HG03558 (cell line): Measurements from ENCODE around the gene RNF181.
"Not testable (repeated sequence)": the region's sequence is repeated elsewhere in the genome, so short reads cannot be mapped to it uniquely, and the experiment has no call there.

ENCODE experiments used
- ATAC-seq: cut with Tn5 transposase; IDR thresholded peaks from one replicate; pipeline ENCODE4 v1.9.1; 2021; ENCODE audit warnings: moderate number of reproducible peaks; ENCODE audit not compliant: unreplicated experiment; ENCODE audit errors: extremely low read depth

Gene RNF181

DNA sequence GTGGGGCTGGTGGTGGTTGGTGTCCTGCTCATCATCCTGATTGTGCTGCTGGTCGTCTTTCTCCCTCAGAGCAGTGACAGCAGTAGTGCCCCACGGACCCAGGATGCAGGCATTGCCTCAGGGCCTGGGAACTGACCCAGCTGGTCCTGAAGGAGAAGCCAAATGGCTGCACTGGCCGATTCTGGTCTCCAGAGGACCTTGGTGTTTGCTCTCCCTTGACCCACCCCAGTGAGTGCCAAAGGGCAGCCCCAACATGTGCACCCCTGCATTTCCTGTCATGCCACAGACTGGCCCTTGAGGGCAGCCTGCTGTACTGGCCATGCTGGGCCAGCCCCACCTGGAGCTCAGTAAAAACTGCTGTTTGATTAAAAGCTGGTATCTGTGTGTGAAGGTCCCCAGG, 2.5 kb upstream of the RNF181 start:
- ATAC-seq, result no peak

DNA sequence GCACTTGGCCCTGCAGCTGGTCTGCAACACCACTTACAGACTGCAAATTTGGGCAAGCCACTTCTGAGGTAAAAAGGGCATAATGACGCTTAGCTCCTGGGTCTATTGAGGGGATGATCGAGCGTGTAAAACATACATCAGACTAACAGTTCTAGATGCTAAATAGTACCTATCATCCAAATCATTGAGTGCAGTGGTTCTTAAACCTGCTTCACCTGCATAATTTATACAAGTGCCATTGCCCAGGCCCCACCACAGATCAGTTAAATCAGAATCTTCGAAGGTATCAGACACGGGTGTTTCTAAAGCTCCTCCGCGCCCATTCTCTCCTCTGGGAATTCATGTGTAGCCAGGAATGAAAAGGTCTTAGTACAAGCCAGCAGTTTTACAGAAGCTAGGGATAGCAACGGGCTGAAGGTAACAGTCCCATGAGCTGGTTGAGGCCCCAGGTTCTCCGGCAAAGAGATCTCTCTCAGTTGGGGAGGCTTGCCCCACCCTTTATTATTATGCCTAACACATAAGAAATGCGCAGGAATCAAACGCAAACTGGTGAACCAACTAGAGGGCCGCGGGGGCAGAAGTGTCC, 737 bp upstream of the RNF181 start:
- ATAC-seq, result no peak

DNA sequence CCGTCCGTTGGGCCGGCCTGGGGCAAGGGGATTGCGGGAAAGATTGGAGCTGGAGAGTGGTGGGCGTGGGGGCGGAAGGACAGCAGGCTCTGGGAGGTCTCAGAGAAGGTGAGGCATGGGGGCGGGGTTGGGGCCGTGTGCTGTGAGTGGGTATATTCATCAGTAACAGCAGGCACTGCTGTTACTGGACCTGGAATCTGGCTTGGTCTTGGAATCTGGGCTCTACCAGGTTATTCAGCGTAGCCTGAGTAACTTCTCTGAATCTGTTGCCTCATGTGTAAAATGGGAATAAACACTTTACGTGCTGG, 435 bp downstream of the RNF181 start:
- no peak for ATAC-seq

DNA sequence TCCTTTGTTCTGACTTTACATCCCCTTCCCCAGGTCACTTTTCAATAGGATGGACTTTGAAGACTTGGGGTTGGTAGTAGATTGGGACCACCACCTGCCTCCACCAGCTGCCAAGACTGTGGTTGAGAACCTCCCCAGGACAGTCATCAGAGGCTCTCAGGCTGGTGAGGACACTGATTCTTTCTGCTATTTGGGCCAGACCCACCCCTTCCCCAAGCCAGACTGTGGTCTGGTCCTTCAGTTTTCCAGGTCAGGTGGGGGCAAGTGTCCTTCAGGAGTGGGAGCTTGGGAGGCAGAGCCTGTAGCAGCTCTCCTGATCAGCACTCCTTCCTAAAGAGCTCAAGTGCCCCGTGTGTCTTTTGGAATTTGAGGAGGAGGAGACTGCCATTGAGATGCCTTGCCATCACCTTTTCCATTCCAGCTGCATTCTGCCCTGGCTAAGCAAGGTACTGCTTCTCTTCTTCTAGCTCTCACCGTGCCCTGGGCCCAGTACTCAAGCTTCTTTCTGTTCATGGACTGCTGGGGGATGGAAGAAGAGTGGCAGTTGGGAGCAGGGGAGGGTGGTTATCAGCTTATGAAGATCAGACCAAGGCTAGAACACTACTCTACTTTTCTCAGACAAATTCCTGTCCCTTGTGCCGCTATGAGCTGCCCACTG, 1.1 kb downstream of the RNF181 start:
- no peak for ATAC-seq

DNA sequence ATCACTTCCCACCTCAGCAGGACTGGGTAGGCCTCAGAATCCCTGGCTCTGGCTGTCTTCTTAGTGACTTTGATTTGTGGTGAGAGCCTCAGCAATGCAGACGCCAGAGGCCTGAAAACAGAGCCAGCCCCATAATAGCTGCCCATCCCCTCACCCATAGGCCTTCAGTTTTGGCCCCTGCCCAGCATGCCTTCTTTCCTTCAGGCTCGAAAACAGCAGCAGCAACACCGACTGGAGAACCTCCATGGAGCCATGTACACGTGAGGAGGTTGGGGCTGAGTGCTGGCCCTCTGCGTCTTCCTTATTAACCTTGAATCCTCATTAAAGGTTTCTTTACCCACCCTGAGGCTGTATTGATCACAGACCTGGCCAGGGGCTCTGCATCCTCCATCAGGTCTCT, 1.7 kb downstream of the RNF181 start:
- no peak for ATAC-seq

DNA sequence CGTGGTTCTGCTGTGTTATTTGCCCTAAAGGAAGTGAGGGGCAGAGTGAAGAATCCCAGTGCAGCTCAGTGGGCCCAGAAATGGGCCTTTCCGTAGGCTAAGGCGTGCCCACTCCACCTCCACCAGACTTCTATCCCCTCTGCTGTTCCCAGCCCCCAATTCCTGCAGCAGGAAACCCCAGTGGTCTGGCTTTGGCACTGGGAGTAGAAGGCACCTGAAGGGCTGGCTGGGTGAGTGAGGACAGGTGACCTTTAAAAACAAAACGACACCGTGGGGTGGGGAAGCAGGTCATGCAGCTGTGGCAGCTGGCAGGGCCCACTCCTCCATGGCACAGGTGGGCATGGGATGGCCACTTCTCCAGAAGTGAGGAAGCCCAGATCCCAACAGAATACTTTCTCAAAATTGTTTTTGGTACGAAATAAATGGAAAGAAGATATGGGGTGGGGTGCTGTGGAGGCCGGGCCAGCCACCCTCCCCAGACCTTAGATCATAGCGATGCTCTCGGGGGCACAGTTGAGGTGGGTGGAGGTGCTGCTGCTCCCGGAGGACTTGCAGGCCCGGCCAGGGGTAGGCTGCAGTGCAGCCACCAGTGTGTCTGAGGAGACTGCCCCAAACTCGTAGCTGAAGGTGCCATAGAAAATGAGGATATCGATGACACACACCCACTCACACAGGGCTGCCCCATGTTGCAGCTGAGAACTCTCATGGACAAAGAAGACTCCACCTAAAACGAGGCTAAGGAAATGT, 3.2 kb downstream of the RNF181 start:
- no peak for ATAC-seq

DNA sequence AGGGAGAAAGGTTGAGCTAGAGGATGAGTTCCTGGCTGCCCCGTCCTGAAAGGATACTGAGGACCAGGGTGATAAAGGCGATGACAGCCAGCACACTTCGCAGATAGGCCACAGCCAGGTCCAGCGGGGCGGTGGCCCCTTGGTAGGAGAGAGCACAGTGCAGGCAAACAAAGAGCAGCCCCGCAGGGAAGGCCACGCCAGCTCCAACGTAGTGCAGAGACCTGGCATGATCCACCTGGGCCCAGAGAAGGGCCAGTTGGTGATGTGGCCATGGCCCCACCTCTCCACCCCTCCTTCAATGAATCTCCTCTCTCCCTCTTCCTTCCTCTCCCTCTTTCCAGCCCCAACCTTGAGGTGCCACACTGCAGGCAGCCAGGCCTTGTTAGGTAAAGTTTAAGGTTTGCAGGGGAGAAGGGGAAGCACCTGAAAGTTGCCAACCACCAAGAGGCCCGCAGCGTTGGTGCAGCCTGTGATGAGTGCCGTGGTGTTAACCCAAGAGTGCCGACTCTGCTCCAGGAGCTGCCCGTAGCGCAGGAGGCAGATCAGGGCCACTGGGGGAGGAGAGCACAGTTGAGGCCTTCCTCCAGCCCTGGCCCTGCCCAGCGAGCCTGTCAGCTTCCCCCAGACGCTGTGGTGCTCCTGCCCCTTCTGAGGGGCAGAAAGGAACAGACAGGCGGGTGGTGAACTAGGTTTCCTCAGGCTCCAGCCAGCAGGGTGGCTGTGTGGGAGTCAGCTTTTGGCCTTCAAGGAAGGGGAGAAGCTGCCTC, 4.1 kb downstream of the RNF181 start:
- ATAC-seq, result no peak

DNA sequence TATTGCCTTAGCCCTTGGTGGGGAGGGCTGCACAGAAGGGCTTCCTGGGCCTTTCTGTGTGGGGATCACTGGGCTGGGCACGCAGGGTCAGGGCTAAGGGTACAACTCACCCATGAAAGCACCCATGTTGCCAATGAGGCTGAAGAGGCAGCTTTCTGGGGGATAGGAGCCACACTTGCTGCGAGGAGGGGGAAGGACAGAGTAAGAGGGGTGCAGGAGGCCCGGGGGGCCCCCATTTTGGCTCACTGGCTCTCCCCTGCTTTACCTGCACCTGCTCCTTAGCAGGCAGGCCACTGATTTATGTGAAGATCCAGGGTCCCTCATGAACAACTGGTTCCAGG, 4.7 kb downstream of the RNF181 start:
- ATAC-seq, result no peak

DNA sequence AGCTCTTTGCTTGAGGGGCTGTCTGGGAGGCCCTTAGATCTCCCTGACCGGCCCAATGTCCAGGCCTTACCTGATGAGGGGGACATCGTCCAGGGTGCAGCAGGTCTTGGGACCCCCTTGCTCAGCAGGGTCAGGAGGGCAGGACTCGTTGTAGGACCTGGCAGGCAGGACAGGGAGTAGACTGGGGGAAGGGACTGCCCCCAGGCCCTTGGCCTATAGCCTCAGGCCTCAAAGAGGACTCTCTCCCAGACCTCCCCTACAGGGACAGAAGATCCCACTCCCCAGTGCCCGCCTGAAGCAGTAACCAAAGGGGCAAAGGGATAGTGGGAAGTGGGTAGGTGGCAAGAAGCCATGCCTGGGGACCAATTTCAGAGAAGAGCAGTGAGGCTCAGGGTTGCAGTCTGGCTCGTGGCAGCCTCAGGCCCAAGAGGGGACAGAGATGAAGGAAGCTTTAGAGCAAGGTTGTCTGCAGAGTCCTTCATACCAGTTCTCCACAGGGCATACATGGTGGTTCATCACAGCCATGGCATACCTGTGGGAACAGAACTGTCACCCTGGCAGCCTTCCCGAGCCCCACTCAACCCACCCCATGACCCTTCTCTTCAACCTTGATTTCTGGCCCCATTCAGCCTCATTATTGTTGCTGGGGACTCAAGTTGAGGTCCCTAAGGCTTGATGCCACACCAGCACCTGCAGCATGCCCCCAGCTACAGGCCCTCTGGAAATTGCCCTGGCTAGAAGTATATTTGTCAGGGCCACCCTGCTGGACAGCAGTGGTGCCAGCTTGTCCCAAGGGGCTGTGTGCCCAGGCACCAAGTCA, 5.6 kb downstream of the RNF181 start:
- ATAC-seq, result no peak

DNA sequence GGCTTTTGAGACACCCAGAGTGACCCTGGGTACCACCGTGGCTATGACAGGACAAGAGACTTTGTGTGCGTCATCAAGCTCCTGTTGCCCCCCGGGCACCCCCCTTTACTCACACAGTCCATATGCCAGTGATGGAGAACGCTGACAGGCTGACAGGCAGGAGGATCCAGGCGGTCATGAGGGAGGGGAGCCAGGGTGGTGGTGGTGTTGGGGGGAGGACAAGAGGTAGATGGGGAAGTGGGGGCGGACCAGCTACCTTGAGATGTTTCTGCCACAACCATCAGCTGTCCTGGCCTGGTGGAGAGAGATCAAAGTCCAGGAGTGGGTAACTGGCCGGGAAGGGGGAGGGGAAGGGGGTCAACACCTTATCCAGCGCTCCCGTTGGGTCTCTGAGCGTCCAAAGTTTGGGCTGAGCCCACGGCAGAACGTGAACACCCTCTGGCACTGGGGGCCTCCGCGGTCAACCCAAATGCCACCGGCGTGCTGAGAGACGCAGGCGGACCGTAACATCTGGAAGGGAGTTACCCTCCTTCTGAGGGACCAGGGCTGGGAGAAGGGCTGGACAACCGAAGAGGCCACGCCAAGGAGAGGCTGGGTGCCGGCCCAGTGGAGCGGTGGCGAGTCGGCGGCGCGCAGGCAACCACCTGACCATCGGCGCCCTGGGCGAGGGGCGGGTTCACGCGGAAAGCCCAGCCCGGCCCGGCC, 6.4 kb downstream of the RNF181 start:
- peak; percentile 12 for ATAC-seq

DNA sequence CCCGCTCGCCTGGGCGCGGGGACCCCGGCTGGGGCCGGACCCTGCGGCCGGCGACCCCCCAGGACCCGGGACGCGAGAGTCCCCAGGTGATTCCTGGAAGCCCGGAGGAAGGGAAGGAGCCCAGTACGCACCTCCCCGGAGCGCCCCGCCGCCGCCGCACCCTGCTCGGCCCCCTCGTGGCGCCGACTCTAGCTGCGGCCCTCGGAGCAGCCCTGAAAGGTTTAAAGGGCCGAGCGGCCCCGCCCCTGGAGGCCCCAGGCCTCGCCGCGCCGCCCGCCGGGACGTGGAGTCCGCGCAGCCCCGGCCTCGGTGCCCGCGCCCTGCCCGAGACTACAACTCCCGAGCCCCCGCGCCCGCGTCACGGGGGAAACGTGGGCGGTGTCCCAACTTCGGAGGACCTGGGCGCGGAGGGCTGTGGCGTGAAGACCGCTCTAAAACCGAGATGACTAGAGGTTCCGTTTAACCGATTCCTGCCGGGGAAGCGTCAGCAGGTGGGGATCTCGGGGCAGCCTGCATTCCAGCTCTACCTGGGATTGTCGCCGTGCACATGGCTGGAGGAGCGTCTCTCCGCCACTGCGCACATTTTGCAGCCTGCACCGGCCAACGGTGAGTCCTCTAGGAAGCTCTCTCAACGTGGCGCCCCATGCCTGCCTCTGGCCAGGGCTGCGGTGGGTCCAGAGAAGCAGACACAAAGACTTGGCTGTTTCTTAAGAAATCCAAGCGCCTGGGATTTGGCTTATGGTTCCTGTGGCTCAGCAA, 7.1 kb downstream of the RNF181 start, which contains the start of gene TMEM150A:
TSS of gene TMEM150A (minus strand) at position 223 of the 759 bp plus-strand sequence. CDS start 750 bp downstream, outside the sequence.
- peak; percentile 87 for ATAC-seq

DNA sequence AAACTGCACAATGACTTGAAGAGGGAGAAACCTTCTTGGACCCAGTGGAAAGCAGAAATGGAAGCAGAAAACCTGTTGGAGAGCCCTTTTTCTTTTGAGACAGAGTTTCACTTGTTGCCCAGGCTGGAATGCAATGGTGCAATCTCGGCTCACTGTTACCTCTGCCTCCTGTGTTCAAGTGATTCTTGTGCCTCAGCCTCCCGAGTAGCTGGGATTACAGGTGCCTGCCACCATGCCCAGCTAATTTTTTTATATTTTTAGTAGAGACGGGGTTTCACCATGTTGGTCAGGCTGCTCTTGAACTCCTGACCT, 8.5 kb downstream of the RNF181 start:
- ATAC-seq, result not testable (repeated sequence)

DNA sequence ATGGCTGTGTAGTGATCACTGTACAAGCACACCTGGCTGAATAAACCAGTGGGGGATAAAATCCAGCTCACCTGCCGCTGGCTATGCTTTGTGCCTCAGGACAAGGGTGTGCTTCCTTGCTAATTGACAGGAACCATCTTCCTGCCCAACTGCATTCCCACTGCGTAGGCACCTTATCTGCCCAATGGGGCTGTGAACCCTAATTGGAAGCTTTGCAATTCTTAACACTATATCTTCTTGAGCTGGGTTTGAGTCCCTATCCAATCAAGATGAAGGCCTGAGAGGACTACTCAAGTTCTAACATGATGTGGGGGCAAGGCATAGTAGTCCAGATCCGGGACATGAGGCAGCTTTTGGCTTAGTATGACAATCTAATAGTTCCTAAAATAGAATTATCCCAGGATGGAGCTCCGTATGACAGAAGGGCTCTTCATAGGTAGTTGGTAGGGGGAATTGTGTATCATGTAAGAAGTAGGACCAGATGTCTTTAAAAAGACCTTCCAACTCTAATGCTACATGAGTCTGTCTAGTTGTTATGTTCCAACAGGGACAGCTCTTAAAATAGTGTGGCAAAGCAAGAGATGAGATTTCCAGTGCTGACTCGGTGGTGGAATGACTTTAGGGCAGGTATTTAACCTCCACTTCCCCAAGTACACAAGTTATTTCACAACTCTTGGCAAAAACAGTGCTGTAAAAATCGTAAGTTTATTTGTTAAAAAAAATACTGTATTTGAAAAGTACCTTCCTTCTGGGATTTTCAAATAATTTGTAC, 9.2 kb downstream of the RNF181 start:
- ATAC-seq, result no peak

DNA sequence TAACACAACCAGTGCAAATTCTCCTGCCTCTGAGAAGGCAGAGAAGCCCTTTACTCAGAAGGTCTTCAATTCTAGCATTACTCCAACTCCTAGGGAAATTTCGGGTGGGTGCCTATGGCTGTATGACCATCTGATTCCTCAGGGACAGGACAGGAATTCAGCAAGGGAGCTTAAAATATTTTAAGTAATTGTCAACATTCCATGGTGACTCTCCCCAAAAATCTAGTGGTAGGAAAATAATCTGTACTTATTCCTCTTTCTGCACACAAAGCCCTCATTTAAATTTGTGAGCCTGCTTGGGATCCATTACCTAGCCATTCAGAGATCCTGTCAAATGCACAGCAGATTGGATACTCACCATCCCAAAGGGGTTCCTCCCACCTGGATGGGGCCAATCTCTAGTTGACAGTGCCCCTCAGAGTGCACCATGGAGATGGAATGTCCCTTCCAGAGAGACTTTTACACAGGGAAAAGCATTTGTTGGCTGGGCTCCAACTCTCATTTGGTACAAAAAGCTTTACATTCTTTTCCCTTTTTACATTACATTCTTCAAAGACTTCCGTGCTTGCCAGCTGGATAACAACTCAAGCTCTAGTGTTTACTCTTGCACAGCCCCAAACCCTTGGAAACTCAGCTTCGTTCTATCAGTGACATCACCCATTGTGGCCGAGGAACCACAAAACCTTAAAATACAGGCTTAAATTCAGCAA, 10.0 kb downstream of the RNF181 start:
- ATAC-seq, result no peak

DNA sequence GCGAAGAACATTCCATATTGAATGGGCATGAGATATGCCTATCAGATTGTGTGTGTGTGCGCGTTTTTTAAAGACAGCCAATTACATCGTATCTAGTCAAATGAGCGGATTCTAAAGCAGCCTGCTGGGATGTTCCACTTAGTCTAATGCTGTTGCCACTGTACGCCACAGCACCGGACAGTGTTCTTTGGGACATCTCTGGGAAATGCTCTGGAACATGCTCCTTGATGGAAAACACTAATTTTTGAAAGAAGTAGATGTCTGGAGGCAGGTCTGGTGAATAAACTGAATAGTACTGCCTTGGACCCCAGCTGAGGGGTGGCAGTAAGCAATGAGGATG, 10.5 kb downstream of the RNF181 start:
- ATAC-seq, result no peak

DNA sequence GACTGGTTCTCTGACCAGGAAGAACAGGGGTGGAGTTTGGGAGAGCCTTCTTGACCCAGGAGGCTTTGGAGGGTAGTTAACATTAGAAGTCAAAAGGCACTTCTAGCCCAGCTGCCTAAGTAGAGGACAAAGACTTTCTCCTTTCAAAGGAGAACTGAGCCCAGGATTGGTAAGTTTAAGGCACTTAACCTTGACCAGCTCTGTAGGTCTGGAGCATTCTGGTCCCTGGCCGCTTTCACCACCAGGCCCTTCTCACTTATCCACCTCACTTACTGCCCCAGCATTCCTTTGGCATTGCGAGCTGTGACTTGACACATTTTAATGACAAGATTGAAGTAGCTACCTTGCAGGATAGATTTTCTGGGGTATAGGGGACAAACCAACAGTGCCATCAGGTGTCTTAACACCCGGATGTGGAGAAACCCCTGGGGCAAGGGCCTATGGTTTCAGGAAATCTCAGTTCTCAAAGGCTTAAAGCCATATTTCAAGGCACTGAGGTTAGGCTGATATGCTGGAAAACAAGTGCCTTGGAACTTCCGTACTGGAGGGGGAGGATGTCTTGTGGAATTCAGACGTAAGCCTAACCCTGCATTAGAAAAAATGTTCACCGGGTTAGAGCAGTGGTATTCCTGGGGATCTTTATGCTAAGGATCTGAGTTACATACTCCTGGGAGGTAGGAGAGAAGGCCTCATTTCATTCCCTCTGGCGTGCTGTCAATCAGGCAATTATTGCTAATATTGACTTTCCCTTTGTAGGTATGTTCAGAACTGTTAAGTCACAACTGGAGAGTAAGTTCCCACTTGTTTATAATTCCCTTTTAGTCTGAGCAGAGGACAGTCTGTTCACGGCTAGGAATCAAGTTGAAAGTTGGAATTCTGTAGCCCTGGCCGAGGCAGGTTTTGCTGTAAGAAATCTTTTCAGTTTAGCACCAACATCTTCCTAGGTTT, 12.0 kb downstream of the RNF181 start:
- ATAC-seq, result no peak

DNA sequence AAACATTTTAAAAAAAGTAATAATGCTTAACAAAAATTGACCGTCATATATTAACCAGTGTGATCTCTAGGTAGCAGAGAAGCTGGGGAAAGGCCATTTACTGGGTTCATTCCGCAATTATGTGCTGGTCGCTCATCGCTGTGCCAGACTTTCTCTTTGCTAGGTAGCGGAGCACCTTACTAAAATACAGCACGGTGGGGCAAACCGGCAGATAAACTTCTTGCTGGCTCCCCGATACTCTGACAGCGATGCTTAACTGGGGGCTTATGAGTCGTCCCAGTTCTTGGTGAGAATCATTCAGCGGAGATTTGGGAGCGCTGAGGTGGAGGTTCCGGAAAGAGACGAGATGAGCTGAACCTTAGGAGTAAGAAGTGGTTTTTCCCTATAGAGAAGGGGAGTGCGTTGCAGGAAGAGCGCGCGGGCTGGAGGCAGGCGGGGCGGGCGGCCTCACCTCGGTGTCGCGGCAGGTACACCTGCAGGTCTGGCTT, 15.7 kb downstream of the RNF181 start:
- no peak for ATAC-seq
